GM10847 (cell line): ENCODE results near the gene PACS2.

Source experiments
- POLR2A ChIP-seq: IDR thresholded peaks from 2 replicates; pipeline ENCODE4 v1.6.1; 2011; ENCODE audit not compliant: insufficient read length; ENCODE audit errors: extremely low read depth

PACS2 gene

GRCh38 chr14:105305345-105305744, 9.2 kb upstream of the PACS2 start:
- TF ChIP-seq POLR2A: no peak

DNA sequence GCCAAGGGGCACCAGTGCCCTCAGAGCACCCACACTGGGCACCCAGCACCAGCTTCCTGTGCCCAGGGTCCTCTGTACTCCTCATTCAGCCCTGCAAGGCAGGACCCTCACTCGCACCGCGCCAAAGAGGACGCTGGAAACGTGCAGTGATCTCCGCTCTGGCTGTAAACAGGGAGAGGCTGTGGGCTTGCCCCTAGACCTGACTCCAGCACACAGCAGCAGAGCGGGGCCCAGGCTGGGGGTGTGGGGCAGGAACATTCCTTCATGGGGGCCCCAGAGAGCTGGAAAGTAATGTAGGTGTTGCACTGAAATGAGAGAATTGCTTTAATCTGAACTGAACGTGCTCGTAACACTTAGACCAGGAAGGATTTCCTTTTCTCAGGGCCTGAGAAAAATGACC, 8.8 kb upstream of the PACS2 start:
- TF ChIP-seq POLR2A: no peak

DNA sequence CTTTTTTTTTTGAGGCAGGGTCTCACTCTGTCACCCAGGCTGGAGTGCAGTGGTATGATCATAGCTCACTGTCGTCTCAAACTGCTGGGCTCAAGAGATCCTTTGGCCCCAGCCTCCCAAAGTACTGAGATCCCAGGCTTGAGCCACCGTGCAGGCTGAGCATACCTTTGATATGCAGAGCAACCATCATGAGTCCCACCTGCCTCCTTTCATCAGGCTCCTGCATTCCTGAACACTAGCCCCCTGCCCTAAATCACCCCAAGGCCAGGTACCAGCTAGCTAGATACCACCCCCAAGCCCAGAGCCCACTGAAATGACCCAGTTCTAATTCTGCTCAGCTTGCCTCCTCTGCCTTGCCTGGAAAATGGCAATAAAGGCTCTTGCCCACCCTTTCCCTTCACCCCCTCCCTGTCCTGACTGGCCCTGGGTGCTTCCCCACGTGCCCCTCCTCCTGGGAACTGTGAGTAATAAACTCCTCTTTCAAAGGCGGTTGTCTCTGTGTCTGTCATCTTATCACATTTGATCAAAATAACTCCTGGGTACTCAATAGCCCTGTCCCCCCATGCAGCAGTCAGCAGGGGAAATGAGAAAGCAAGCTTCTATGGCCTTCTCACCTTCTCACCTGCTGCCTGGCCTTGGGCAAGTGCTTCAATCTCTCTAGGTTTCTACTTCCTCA, 7.4 kb upstream of the PACS2 start:
- TF ChIP-seq POLR2A: no peak

- TF ChIP-seq POLR2A: no peak
Measured at GRCh38 chr14:105309371-105309770, 5.2 kb upstream of the PACS2 start.

DNA sequence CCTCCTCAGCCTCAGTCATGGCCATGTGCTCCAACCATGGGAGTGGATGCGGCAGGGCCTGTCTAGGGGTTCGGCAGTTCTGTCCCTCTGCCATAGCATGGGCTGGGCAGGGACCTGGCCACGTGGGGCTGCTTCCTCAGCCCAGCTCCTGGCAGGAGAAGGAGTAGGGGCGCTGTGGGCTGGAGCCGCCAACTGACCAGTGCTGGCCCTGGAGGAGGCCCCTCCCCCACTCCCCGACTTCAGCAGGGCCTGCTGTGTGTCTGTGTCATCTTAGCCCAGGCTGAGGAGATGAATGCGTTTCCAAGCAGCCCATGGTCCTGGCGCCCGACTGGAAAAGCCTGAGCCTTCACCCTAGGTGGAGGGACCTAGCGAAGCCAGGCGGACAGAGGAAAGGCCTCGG, 2.7 kb upstream of the PACS2 start:
- no peak for TF ChIP-seq POLR2A

DNA sequence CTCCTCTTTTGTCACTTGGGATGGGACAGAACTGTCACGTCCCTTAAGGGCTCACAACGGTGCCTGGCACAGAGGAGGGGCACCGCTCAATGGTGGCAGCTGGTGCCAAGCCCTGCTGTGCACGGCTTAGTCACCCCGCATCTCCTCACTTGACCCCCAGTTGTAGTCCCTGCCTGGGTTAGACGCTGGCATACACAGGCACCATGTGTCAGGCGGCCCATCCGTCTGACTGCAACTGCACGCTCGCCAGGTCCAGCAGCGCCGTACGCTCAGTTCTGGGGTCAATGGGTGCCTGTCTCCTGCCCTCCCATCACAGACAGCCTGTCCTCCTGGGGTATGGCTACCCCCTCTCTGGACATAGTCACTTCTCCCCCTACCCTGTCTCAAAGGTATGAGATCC, 1.6 kb upstream of the PACS2 start:
- no peak for TF ChIP-seq POLR2A

GRCh38 chr14:105313381-105314286, 914 bp upstream of the PACS2 start:
- TF ChIP-seq POLR2A: no peak

- TF ChIP-seq POLR2A: no peak
Measured at GRCh38 chr14:105315211-105315721, 718 bp downstream of the PACS2 start.

- TF ChIP-seq POLR2A: no peak
Measured at GRCh38 chr14:105315941-105316576, 1.5 kb downstream of the PACS2 start.

DNA sequence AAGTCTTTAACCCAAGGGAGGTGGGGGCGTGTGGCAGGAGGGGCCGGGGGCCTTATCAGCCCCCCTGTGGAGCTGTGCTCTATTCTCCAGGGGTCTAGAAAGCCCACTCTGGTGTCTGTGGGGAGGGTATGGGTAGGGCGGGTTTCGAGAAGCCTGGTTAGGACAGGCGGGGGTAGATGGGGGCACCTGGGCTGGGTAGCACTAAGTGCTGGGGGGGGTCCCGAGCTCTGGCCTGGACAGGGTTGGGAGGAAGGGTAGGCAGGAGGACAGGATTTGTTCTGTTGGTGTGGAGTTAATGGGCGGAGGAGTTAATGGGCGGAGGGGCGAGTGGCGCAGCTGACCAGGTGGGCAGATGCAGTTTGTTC, 2.0 kb downstream of the PACS2 start:
- TF ChIP-seq POLR2A: no peak

DNA sequence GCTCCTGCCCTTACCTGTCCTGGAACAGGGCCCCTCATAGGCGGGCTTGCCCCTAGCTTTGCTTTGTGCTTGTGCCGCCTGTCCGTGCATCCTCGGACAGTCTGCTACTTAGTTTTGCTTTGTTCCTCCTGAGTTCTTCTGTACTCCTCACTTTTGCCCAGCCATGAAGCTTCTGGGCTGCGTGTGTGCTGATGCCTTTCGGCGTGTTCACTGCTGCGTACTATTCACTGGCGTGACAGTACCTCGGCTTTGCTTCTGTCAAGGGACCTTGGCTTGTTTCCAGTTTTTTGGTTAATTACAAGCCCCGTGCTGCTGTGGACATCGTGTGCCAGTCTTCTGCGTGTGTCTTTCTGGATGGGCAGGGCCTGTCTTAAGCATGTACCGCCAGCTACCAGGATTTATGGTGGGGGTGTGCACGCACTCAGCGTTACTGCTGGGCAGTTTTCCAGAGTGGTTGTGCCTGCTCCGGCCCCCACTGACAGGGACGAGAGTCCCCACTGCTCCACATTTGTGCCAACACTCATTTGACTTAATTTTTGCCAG, 2.5 kb downstream of the PACS2 start:
- no peak for TF ChIP-seq POLR2A

- no peak for TF ChIP-seq POLR2A
Measured at GRCh38 chr14:105317546-105317945, 3.0 kb downstream of the PACS2 start.

- no peak for TF ChIP-seq POLR2A
Measured at GRCh38 chr14:105322791-105323556, 8.4 kb downstream of the PACS2 start.

DNA sequence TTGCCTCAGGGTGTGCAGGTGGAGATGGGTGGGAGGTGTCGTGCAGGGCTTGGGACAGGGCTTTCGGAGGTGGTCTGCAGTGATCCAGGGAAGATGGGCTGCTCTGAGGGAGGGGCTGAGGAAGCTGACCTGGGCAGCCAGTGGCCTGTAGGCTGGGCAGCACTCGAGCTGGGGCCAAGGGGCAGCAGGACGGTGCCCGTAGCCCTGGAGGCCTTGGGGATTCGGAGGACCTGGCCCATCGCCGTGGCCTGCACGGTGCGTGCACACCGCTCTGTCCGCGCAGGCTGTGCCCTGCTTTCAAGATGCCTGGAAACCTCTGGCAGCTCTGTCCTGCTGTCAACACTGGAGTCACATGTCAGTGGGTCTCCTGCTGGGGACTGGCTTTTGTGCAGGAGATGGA, 9.1 kb downstream of the PACS2 start:
- TF ChIP-seq POLR2A: no peak
